Parathyroid adenoma (tissue), 2 donors: ENCODE data around the gene JADE2.

ENCODE experiments used
- H2AFZ ChIP-seq: fragments of 300-600 bp; sonication (generic); one replicate; pipeline ENCODE4 v1.7.0; 2017; ENCODE audit warnings: antibody characterized with exemption, mild to moderate bottlenecking
- H3K27ac ChIP-seq: fragments of 300-600 bp; sonication (generic); one replicate; pipeline ENCODE4 v1.7.0; 2017
- H3K27me3 ChIP-seq: fragments of 300-600 bp; sonication (generic); one replicate; pipeline ENCODE4 v1.7.0; 2017; ENCODE audit warnings: low read length; ENCODE audit not compliant: control insufficient read depth, insufficient read depth
- H3K36me3 ChIP-seq: fragments of 300-600 bp; sonication (generic); one replicate; pipeline ENCODE4 v1.7.0; 2017; ENCODE audit warnings: low read length; ENCODE audit not compliant: control insufficient read depth, insufficient read depth
- H3K4me1 ChIP-seq: fragments of 300-600 bp; sonication (generic); one replicate; pipeline ENCODE4 v1.7.0; 2017; ENCODE audit warnings: control low read depth
- H3K4me2 ChIP-seq: fragments of 300-600 bp; sonication (generic); one replicate; pipeline ENCODE4 v1.7.0; 2017; ENCODE audit warnings: low read length
- H3K4me3 ChIP-seq: fragments of 300-600 bp; sonication (generic); one replicate; pipeline ENCODE4 v1.7.0; 2017; ENCODE audit warnings: low read depth, low read length
- H3K79me2 ChIP-seq: fragments of 300-600 bp; sonication (generic); one replicate; pipeline ENCODE4 v1.7.0; 2017; ENCODE audit warnings: control low read depth
- H3K9ac ChIP-seq: fragments of 300-600 bp; sonication (generic); one replicate; pipeline ENCODE4 v1.7.0; 2017; ENCODE audit warnings: mild to moderate bottlenecking
- H3K9me3 ChIP-seq: fragments of 300-600 bp; sonication (generic); one replicate; pipeline ENCODE4 v1.7.0; 2017; ENCODE audit warnings: low read length; ENCODE audit not compliant: control insufficient read depth
- TF ChIP-seq, protein P1 (sequence below): fragments of 300-600 bp; sonication (generic); IDR thresholded peaks from one replicate; pipeline ENCODE4 v1.7.0; 2017; ENCODE audit warnings: antibody characterized with exemption, mild to moderate bottlenecking
- donor health status: primary hyperparathyroidism.

JADE2 gene

GRCh38 chr5:134539732-134540131, 14.3 kb downstream of the JADE2 start:
- H2AFZ ChIP-seq: no peak overlapping the region
- H3K4me1 ChIP-seq: peaks cover 2% of the 10 kb centered on the region
- H3K4me3 ChIP-seq: no peak overlapping the region
- H3K79me2 ChIP-seq: peaks cover 74% of the 10 kb centered on the region
- TF ChIP-seq, protein P1, sequence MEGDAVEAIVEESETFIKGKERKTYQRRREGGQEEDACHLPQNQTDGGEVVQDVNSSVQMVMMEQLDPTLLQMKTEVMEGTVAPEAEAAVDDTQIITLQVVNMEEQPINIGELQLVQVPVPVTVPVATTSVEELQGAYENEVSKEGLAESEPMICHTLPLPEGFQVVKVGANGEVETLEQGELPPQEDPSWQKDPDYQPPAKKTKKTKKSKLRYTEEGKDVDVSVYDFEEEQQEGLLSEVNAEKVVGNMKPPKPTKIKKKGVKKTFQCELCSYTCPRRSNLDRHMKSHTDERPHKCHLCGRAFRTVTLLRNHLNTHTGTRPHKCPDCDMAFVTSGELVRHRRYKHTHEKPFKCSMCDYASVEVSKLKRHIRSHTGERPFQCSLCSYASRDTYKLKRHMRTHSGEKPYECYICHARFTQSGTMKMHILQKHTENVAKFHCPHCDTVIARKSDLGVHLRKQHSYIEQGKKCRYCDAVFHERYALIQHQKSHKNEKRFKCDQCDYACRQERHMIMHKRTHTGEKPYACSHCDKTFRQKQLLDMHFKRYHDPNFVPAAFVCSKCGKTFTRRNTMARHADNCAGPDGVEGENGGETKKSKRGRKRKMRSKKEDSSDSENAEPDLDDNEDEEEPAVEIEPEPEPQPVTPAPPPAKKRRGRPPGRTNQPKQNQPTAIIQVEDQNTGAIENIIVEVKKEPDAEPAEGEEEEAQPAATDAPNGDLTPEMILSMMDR: no peak
- H3K9ac ChIP-seq: no peak overlapping the region
- H3K27me3 ChIP-seq: no peaks in the 10 kb centered on the region
- H3K27ac ChIP-seq: no peak overlapping the region
- H3K9me3 ChIP-seq: no peaks in the 10 kb centered on the region
- no peaks in the 10 kb centered on the region for H3K36me3 ChIP-seq
- H3K4me2 ChIP-seq: no peak overlapping the region

DNA sequence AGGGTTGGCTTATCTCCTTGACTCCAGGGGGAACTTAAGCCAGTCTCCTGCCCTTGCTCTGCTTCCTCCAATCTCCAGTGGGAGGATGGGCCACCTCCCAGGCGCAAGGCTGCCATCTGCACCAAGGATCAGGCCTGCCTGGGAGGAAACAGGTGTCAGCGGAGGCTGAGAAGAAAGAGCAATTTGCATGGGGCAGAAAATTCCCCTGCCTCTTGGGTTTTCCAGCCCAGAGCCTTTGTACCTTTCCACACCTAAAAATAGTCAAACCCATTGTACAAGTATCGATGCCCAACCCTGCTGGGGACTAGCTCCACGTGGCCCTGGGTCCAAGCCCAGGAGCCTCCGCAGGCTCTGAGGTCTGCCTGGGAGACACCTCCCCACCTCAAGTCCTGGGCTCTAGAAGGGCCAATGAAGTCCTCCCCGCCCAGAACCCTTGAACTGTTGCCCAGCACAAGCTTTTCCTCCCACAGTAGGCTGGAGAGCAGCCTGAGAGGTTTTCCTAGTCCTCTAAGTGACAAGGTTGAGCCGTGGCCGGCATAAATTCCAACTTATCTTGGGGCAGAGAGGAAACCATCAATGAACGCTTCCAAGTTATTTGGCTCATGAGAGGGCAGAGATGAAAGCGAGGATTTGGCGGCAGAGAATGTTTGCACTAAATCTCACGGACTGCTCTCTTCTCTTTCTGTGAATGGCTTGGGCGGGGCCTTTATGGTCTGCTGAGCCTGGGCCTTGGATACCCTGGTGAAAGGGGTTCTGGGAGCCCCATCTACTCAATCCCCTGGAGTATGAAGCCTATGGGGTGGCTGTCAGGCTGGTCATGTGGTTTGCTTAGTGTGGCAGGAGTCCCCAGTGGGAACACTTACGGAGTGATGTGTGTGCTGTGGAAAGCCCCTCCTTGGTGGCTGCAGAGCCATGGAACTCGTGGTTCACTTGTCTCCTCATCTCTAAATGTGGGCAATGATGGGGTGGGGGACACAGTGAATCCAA, 15.6 kb downstream of the JADE2 start:
- Histone ChIP-seq H3K4me1 (no peaks in the 10 kb centered on the region), H3K36me3 (no peaks in the 10 kb centered on the region)

DNA sequence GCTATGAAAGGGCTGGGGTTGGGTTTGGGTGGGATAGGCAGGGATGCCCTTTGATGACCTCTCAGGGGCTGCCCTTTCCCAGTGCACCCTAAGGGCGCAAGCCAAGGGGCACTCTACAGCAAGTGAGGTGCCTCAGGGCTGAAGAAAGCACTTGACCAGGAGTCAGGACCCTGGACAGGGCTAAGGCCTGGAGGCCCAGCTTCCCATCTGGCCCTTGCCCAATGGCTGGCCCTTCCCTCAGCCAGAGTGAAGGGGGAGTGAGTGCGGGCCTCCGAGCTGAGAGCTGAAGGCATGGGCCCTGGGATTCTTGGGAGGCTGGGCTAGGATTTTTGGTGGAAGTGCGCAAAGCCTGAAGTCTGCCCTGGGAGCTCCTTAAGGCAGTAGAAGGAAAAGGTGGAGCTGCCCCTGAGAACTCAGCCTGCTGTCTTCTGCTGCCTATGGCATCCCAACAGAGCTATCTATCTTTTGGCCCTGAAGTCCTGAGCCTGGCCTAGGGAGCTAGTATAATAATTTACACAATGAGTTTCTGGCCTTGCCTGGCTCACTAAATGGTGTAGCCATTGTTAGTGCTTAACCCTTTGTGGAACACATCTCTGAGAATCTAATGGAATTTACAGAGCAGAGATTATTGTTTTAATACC, 16.4 kb downstream of the JADE2 start:
- no peak overlapping the region for H2AFZ ChIP-seq
- H3K4me3 ChIP-seq: no peak overlapping the region
- no peaks in the 10 kb centered on the region for H3K9me3 ChIP-seq
- no peaks in the 10 kb centered on the region for H3K27me3 ChIP-seq
- no peak overlapping the region for H3K4me2 ChIP-seq
- peaks cover 76% of the 10 kb centered on the region for H3K79me2 ChIP-seq
- H3K4me1 ChIP-seq: no peaks in the 10 kb centered on the region
- no peak overlapping the region for H3K27ac ChIP-seq
- TF ChIP-seq, protein P1: no peak
- no peak overlapping the region for H3K9ac ChIP-seq
- H3K36me3 ChIP-seq: no peaks in the 10 kb centered on the region

More for the DNA sequence above, 15.6 kb downstream of the JADE2 start:
- Histone ChIP-seq H2AFZ (no peak overlapping the region), H3K79me2 (peaks cover 77% of the 10 kb centered on the region), H3K4me3 (no peak overlapping the region), H3K27ac (no peak overlapping the region), H3K27me3 (no peaks in the 10 kb centered on the region), H3K9me3 (no peaks in the 10 kb centered on the region), H3K4me2 (no peak overlapping the region), H3K9ac (no peak overlapping the region)
- TF ChIP-seq, protein P1: no peak

DNA sequence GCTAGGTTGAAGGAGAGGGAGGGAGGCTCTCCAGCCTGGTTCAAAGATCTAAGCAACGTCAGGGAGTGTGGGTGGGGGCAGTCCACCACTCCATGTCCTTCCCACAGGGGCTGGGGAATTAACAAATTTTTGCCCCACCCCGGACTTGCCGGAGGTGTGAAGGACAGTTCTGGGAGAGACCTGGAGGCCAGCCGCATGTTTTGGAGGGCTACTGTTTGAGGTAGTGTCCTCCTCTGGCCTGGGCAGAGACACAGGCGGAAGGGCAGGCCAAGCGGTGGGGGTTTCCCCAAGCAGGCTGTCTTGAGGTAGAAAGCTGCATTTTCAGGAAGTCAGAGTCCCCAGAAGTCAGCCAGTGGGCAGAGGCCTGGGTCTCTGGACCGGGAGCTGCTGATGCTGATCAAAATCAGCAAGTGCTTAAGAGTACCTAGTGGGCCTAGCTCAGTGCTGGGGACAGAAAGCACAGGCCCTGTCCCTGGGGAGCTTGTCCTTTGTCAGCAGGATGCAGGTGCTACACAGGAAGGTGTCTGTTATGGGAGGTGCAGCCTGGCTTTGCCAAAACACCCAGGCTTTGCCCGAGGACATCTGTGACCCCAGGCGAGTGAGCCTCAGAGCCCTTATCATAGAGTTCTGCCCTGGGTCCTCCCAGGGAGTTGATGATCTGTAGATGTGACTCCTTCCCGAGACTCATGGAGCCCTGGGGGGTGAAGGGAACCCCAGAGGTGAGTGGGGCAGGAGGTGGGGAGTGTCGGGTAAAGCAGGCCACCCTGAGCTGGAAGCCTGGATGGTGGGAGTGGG, 18.5 kb downstream of the JADE2 start:
- peaks cover 74% of the 10 kb centered on the region for H3K79me2 ChIP-seq
- no peaks in the 10 kb centered on the region for H3K9me3 ChIP-seq
- no peak overlapping the region for H3K4me3 ChIP-seq
- H3K36me3 ChIP-seq: no peaks in the 10 kb centered on the region
- no peak overlapping the region for H3K27ac ChIP-seq
- H2AFZ ChIP-seq: no peak overlapping the region
- H3K27me3 ChIP-seq: no peaks in the 10 kb centered on the region
- H3K4me2 ChIP-seq: no peak overlapping the region
- TF ChIP-seq, protein P1: no peak
- no peak overlapping the region for H3K9ac ChIP-seq
- peaks cover 4% of the 10 kb centered on the region for H3K4me1 ChIP-seq
